GM23338 (cell line): ENCODE data around the gene IQGAP2. TPM values are rescaled to one million over a fixed set of nuclear protein-coding genes. Genes with fewer than 3 reads are reported as not detected.

Experiments used
- ATAC-seq: fragments of 200-7000 bp; cut with Tn5 transposase; 3 replicates; pipeline ENCODE4 v1.9.1; 2020
- DNase-seq: peaks from one replicate; pipeline ENCODE4 v3.0.0-alpha.2; 2015; ENCODE audit warnings: low spot score
- H2AFZ ChIP-seq: fragments of 200-600 bp; sonication (generic); 2 replicates; pipeline ENCODE4 v1.8.0; 2016; ENCODE audit warnings: antibody characterized with exemption, mild to moderate bottlenecking, moderate library complexity
- H3F3A ChIP-seq: fragments of 200-600 bp; sonication (generic); replicated peaks from 2 replicates; pipeline ENCODE4 v1.8.0; 2017; ENCODE audit warnings: antibody characterized with exemption, mixed run types, low read depth
- H3K27ac ChIP-seq: fragments of 200-600 bp; sonication (generic); 2 replicates; pipeline ENCODE4 v1.6.1; 2016; ENCODE audit warnings: low read depth
- H3K27me3 ChIP-seq: fragments of 200-600 bp; sonication (generic); 2 replicates; pipeline ENCODE4 v1.8.0; 2016; ENCODE audit warnings: mild to moderate bottlenecking, mixed run types, moderate library complexity; ENCODE audit not compliant: insufficient read depth
- H3K36me3 ChIP-seq: fragments of 200-600 bp; sonication (generic); 2 replicates; pipeline ENCODE4 v1.8.0; 2016; ENCODE audit warnings: mild to moderate bottlenecking; ENCODE audit not compliant: insufficient read depth
- H3K4me1 ChIP-seq: fragments of 200-600 bp; sonication (generic); 2 replicates; pipeline ENCODE4 v1.8.0; 2016; ENCODE audit warnings: mild to moderate bottlenecking, moderate library complexity; ENCODE audit not compliant: insufficient read depth
- H3K4me2 ChIP-seq: fragments of 200-600 bp; sonication (generic); 2 replicates; pipeline ENCODE4 v1.7.1; 2017; ENCODE audit warnings: mixed run types
- H3K4me3 ChIP-seq: fragments of 200-600 bp; sonication (generic); 2 replicates; pipeline ENCODE4 v1.6.1; 2016; ENCODE audit warnings: mixed run types
- H3K79me2 ChIP-seq: fragments of 200-600 bp; sonication (generic); replicated peaks from 2 replicates; pipeline ENCODE4 v1.8.0; 2017; ENCODE audit warnings: mild to moderate bottlenecking; ENCODE audit not compliant: insufficient read depth
- H3K9me2 ChIP-seq: fragments of 200-600 bp; sonication (generic); 2 replicates; pipeline ENCODE4 v1.8.0; 2017; ENCODE audit not compliant: insufficient read depth
- H4K20me1 ChIP-seq: fragments of 200-600 bp; sonication (generic); replicated peaks from 2 replicates; pipeline ENCODE4 v1.8.0; 2017; ENCODE audit warnings: mild to moderate bottlenecking; ENCODE audit not compliant: insufficient read depth
- H3K27ac Mint-ChIP-seq: 2 replicates; pipeline ENCODE4 v1.8.0; 2020; ENCODE audit warnings: inconsistent platforms, mild to moderate bottlenecking, moderate library complexity, mixed read lengths
- H3K27me3 Mint-ChIP-seq: 3 replicates; pipeline ENCODE4 v1.8.0; 2022; ENCODE audit warnings: low read depth, mild to moderate bottlenecking, moderate library complexity, mixed read lengths, inconsistent platforms; ENCODE audit not compliant: insufficient read depth, poor library complexity
- H3K36me3 Mint-ChIP-seq: 3 replicates; pipeline ENCODE4 v1.8.0; 2021; ENCODE audit warnings: low read depth, mild to moderate bottlenecking, inconsistent platforms, moderate library complexity, mixed read lengths
- H3K4me1 Mint-ChIP-seq: 3 replicates; pipeline ENCODE4 v1.8.0; 2020; ENCODE audit warnings: mild to moderate bottlenecking, inconsistent platforms, mixed read lengths
- H3K4me3 Mint-ChIP-seq: 3 replicates; pipeline ENCODE4 v1.8.0; 2021; ENCODE audit warnings: moderate library complexity, mild to moderate bottlenecking, inconsistent platforms, mixed read lengths
- H3K9me3 Mint-ChIP-seq: 3 replicates; pipeline ENCODE4 v1.8.0; 2020; ENCODE audit warnings: moderate library complexity, mild to moderate bottlenecking, inconsistent platforms, mixed read lengths
- EZH2 ChIP-seq: fragments of 200-600 bp; sonication (generic); IDR thresholded peaks from one replicate; pipeline ENCODE4 v1.8.0; 2017; ENCODE audit warnings: antibody characterized with exemption, mild to moderate bottlenecking, low read depth; ENCODE audit not compliant: unreplicated experiment
- POLR2AphosphoS5 ChIP-seq: IDR thresholded peaks from 2 replicates; pipeline ENCODE4 v1.6.1; 2016; ENCODE audit warnings: antibody characterized with exemption, low read depth
- REST ChIP-seq: IDR thresholded peaks from one replicate; pipeline ENCODE4 v1.6.1; 2018; ENCODE audit warnings: antibody characterized with exemption; ENCODE audit not compliant: unreplicated experiment
- ZNF114 ChIP-seq: fragments of 250-450 bp; sonication (Bioruptor Pico); IDR thresholded peaks from 2 replicates; pipeline ENCODE4 v1.5.0; 2020; ENCODE audit warnings: mild to moderate bottlenecking, moderate library complexity
- ZNF462 ChIP-seq: fragments of 250-450 bp; sonication (Bioruptor Pico); IDR thresholded peaks from 2 replicates; pipeline ENCODE4 v1.5.0; 2020; ENCODE audit warnings: mild to moderate bottlenecking, moderate library complexity
- polyA plus RNA-seq: library from polyadenylated mRNA; unstranded; fragments of >200 nt; fragmentation: Nextera tagmentation; extraction: Ambion mirVana; gene quantifications from 2 replicates; pipeline ENCODE4 v1.2.1, GENCODE V29; 2016
- total RNA-seq: library from RNA; depleted of rRNA; stranded (reverse); fragments of >200 nt; shearing (Covaris generic); gene quantifications from 2 replicates; pipeline ENCODE4 v1.2.3, GENCODE V29; 2014

IQGAP2 gene
- total and polyA plus RNA-seq, 2 experiments from 2014 or later, result 60.0 to 86.5 TPM

- Mint-ChIP-seq H3K4me1 (peaks cover 30% of the 10 kb centered on the region), H3K27me3 (no peaks in the 10 kb centered on the region), H3K36me3 (no peaks in the 10 kb centered on the region; the same call in 2 of the 3 replicates), H3K9me3 (no peaks in the 10 kb centered on the region), H3K27ac (peak overlapping the region; percentile 9; the same call in 1 of the 2 replicates), H3K4me3 (no peak overlapping the region)
- H3K4me2 ChIP-seq, result no peak overlapping the region
- H3K27ac ChIP-seq, result no peak overlapping the region
- no peaks in the 10 kb centered on the region for H3F3A ChIP-seq
- TF ChIP-seq REST, result no peak
- no peak for TF ChIP-seq ZNF114 (CRISPR knock-in tag)
- TF ChIP-seq ZNF462 (CRISPR knock-in tag), result no peak
- no peak for TF ChIP-seq EZH2
- TF ChIP-seq POLR2AphosphoS5, result no peak
- peaks cover 16% of the 10 kb centered on the region; the same call in 1 of the 2 replicates for H3K4me1 ChIP-seq
- H3K4me3 ChIP-seq, result no peak overlapping the region
- no peaks in the 10 kb centered on the region for H3K36me3 ChIP-seq
- no peak for ATAC-seq
- DNase-seq, result no peak
- no peaks in the 10 kb centered on the region for H3K27me3 ChIP-seq
- no peaks in the 10 kb centered on the region for H4K20me1 ChIP-seq
- H3K9me2 ChIP-seq, result no peaks in the 10 kb centered on the region
- H2AFZ ChIP-seq, result no peak overlapping the region
- H3K79me2 ChIP-seq, result no peaks in the 10 kb centered on the region
Observed at GRCh38 chr5:76620166-76620565, 217.1 kb downstream of the IQGAP2 start.
